SH-SY5Y (cell line): Measurements from ENCODE around the gene SLCO3A1.

Experiments used
- GATA2 ChIP-seq: IDR thresholded peaks from 2 replicates; pipeline ENCODE4 v1.6.1; 2011; ENCODE audit warnings: mild to moderate bottlenecking, low read depth, low read length
- GATA3 ChIP-seq: IDR thresholded peaks from 2 replicates; pipeline ENCODE4 v1.6.1; 2011; ENCODE audit warnings: low read depth, mild to moderate bottlenecking, low read length, moderate library complexity

DNA sequence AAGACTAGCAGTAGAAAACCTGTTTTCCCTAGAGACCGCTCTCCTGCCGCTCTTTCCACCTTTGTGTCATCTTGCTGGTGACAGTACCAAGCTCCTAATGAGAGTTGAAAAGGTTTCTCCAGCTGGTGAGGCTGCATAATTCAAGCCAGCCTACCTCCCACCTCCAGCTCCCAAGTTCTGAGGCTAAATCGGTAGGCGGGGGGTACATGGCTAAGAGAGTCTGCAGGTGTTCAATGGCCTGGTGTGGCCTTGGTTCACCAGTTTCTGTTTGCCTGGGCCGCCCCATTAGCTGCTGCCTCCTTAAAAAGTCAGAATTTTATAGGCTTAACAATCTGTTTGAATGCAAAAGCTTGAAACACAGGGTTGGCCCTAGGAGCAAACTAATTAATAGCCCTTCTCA lies 262.8 kb downstream of the SLCO3A1 start:
- no peak for TF ChIP-seq GATA3
- no peak for TF ChIP-seq GATA2
